Large intestine (tissue), 3 donors: ENCODE results near the gene DAPK3. TPM values are rescaled to one million over a fixed set of nuclear protein-coding genes. Genes with fewer than 3 reads are reported as not detected.
A peak's percentile ranks its signal among the peaks of the same experiment; 100 is the strongest.

ENCODE experiments used
- DNase-seq, 2 donors: peaks; one replicate each; pipeline versions ENCODE4 v3.0.0 to v3.0.0-alpha.2; 2013
- H3K27ac ChIP-seq: one replicate; pipeline ENCODE4 v1.5.1; 2013; ENCODE audit warnings: low read length
- H3K27me3 ChIP-seq: 2 replicates; pipeline ENCODE4 v1.6.1; 2013; ENCODE audit warnings: low read length; ENCODE audit not compliant: control insufficient read depth, insufficient read depth
- H3K36me3 ChIP-seq: 2 replicates; pipeline ENCODE4 v1.6.1; 2013; ENCODE audit warnings: low read length; ENCODE audit not compliant: control insufficient read depth, insufficient read depth
- H3K4me1 ChIP-seq: one replicate; pipeline ENCODE4 v1.6.1; 2013; ENCODE audit warnings: low read length; ENCODE audit not compliant: control insufficient read depth, insufficient read depth
- H3K4me3 ChIP-seq: one replicate; pipeline ENCODE4 v1.5.1; 2013; ENCODE audit warnings: low read length
- H3K9me3 ChIP-seq: one replicate; pipeline ENCODE4 v1.6.1; 2013; ENCODE audit warnings: mild to moderate bottlenecking, low read depth, low read length, moderate library complexity; ENCODE audit not compliant: control insufficient read depth
- WGBS: methylation state at CpG from one replicate; pipeline ENCODE4 v1.1.5; 2013; ENCODE audit warnings: low lambda C conversion rate; ENCODE audit not compliant: insufficient coverage; 5-methylcytosine and 5-hydroxymethylcytosine counted together
- polyA plus RNA-seq: library from polyadenylated mRNA; unstranded; fragments of 120-200 nt; gene quantifications from one replicate; pipeline ENCODE4 v1.2.1, GENCODE V29; 2013

DAPK3 gene
- polyA plus RNA-seq, 1 donor: 52.9 TPM

DNA sequence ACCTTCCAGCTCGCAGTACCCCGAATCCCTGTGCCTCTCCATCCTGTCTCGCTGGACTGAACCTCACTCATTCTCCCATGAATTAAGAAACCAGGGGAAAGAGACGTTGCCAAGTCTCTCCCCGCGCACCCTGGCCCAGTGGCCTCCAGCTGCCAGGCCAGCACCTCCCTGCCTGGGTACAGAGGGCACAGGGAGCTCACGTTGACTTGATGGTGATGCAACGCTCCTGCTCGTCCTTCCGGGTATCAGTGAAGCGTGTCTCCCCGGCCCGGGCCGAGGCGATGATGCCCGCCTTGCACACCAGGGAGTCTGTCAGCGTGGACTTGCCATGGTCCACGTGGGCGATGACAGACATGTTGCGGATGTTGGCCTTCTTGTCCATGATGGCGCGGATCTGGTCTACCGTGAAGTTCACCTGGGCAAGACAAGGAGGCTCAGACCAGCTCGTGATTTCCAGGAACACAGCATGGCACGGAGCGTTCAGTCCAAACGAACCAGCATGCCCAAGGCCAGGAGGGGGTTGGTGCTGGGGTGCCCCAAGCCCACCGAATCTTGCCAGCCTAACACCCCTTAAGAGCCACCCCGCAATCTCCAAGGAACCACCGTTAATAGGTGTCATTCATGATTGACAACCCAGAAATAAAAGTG lies 13.2 kb upstream of the DAPK3 start:
- peak; percentile 65 to 70 for DNase-seq
- H3K4me1 ChIP-seq: peaks cover 35% of the 10 kb centered on the region
- peaks cover 6% of the 10 kb centered on the region for H3K27me3 ChIP-seq
- H3K9me3 ChIP-seq: peaks cover 18% of the 10 kb centered on the region
- H3K27ac ChIP-seq: peak overlapping the region; percentile 86
- H3K4me3 ChIP-seq: peak overlapping the region; percentile 97
- H3K36me3 ChIP-seq: peaks cover 53% of the 10 kb centered on the region
- no CpG with 5 or more reads among the region's 30 CpGs for WGBS

DNA sequence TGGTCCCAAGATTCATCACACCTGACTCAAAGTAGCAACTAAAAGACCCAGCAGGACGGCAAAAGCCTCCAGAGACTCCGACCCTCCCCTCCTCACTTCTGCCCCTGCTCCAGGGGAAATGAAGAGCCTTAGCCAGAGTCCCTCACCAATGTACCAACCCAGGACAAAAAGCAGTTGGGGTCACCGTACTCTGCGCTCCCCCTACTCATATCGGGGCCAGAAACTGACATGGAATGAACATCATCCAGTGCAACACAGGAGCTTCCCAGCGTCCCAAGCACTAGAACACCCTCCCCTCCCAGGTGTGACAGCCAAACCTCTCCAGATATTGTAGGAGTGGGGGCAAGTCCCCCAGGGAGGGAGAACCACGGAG lies 12.6 kb upstream of the DAPK3 start:
- H3K9me3 ChIP-seq: peaks cover 18% of the 10 kb centered on the region

DNA sequence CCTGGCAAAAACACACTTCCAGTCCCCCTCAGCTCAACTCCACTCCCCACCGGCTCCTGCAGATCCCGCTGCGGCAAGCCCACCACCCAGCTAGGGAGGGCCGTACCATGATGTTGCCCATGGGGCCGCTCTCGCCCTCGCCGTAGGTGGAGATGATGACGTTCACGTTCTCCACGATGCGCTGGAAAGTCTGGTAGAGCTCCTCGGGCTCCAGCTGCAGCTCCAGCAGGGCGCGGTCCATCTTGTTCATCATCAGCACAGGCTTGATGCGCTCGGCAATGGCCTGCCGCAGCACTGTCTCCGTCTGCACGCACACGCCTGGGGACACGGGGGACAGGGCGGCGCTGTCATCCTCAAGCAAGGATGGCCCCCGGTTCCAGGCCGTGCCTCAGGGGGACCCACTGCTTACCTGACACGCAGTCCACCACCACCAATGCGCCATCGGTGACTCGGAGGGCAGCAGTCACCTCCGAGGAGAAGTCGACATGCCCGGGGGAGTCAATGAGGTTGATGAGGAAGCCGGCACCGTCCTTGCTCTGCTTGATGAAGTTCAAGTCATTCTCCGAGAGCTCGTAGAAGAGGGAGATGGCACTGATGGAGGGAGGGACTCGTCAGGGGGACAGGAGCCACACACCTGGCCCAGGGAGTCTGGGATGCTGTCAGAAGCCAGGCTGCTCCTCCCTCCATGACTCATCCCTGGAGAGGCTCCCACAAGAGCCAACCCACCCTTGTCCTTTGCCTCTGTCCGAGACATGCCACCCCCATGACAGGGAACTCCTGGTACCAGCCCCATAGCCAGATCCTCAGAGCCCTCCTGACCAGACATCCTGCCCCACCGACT lies 12.0 kb upstream of the DAPK3 start:
- DNase-seq: no peak
- no CpG with 5 or more reads among the region's 40 CpGs for WGBS
- peaks cover 6% of the 10 kb centered on the region for H3K27me3 ChIP-seq
- no peak overlapping the region for H3K4me3 ChIP-seq
- H3K4me1 ChIP-seq: peaks cover 32% of the 10 kb centered on the region
- H3K27ac ChIP-seq: no peak overlapping the region
- H3K36me3 ChIP-seq: peaks cover 62% of the 10 kb centered on the region
- peaks cover 19% of the 10 kb centered on the region for H3K9me3 ChIP-seq

More for the DNA sequence above, 12.6 kb upstream of the DAPK3 start:
- Histone ChIP-seq H3K27ac (no peak overlapping the region), H3K4me3 (peak overlapping the region; percentile 97), H3K4me1 (peaks cover 35% of the 10 kb centered on the region), H3K36me3 (peaks cover 57% of the 10 kb centered on the region), H3K27me3 (peaks cover 6% of the 10 kb centered on the region)
- DNase-seq: no peak
- WGBS: no CpG with 5 or more reads among the region's 7 CpGs

DNA sequence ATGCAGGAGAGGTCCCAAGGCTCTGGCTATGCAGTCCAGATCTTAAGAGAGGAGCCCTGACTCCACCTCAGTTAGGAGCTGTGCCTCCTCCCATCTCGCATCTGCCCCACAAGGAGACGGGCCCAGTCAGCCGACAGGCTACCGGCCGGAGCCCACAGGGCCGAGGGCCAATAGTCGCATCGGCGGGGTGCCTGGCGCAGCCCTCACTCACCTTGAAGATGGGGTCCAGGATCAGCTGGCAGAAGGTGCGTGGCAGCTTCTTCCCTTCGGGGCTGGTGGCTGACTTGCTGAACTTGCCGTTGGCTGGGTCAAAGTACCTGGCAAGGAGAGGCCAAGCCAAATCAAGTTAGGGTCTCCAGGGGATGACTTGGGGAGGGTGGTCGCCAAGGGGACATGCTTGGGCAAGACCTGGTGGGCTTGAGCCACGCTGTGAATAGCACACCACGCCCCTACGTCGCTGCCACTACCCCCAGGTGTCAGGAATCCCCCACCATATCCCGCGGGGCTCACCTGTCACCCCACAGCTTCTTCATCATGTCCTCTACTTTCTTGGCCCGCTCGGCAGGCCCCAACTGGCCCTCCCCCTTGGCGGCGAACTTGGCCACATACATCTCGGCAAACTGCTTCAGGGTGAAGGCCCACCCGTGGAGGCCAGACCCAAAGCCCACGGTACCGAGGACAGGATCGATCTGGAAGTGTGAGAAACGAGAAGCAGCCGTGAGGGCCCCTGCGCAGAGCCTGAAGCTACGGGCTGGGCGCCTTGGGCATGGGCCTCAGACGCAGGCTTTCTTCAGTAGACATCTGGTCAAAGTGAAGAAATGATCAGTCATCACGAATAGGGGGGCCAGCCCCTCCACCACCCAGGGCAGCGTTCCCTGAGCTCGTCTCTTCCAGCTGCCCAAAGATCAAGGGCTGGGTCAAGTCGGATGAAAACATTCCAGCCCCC lies 11.1 kb upstream of the DAPK3 start:
- H3K36me3 ChIP-seq: peaks cover 71% of the 10 kb centered on the region
- H3K9me3 ChIP-seq: peaks cover 28% of the 10 kb centered on the region
- no peak overlapping the region for H3K27ac ChIP-seq
- WGBS: no CpG with 5 or more reads among the region's 39 CpGs
- peaks cover 25% of the 10 kb centered on the region for H3K4me1 ChIP-seq
- H3K4me3 ChIP-seq: no peak overlapping the region
- H3K27me3 ChIP-seq: peaks cover 6% of the 10 kb centered on the region
- DNase-seq: no peak

DNA sequence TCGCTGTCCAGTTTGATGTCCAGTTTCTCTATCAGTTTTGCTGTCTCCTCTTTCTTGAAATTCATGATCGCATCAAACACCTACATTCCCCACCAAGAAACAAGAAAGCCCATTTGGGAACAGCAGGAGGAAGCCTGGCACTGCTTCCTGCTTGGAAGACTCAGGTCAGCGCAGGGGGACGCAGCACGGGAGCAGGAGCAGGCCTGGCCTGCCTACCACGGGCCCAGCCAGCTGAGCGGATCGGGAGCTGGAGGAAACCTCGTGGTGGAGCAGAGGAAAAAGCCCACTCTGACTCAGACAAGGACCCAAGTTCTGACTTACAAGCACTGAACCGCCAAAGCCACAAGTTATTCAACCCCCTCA lies 10.5 kb upstream of the DAPK3 start:
- Histone ChIP-seq H3K9me3 (peaks cover 30% of the 10 kb centered on the region), H3K36me3 (peaks cover 78% of the 10 kb centered on the region), H3K4me1 (peaks cover 19% of the 10 kb centered on the region)

DNA sequence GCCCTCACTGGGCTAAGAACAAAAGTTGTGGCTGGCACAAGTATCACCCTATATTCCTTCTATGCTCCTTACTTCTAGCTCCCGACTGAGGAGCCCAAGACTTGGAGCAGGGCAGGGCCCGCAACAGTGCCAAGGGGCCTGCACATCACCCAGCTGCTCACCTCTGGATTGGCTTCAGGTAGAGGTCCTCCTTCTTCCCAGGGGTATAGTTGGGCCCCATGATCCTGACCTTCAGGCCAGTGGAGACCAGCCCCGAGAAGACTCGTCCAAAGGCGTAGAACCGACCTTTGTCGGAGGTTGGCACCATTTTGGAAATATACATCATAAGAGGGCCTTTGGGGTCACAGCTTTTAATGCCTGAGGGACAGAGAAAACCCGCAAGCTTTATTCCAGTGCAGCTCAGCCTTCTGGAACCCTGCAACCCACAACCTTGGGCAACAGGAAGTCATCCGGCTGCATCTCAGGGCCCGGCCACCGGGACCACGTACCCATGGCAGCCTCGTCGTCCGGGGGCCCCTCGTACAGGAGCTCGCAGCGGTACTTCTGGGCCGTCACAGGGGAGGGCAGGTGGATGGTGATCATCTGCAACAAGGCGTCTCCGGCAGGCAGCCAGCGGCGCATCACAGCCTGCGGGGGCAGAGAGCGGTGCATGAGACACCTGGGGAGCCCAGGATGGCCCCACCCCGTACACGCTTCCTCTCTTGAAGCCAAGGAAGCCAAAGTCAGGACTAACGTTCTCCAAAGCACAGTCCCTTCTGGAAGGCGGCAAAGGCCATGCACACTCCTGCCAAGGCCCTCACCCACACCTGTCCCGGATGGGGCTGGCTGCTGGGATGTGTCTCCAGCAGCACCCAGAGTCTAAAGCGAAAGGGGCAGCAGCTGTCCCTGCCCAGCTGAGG lies 9.7 kb upstream of the DAPK3 start:
- H3K4me3 ChIP-seq: no peak overlapping the region
- H3K27ac ChIP-seq: no peak overlapping the region
- no peaks in the 10 kb centered on the region for H3K27me3 ChIP-seq
- no CpG with 5 or more reads among the region's 31 CpGs for WGBS
- H3K4me1 ChIP-seq: peaks cover 12% of the 10 kb centered on the region
- H3K36me3 ChIP-seq: peaks cover 84% of the 10 kb centered on the region
- no peak for DNase-seq
- peaks cover 32% of the 10 kb centered on the region for H3K9me3 ChIP-seq

More for the DNA sequence above, 10.5 kb upstream of the DAPK3 start:
- no peak for DNase-seq
- H3K27me3 ChIP-seq: peaks cover under 1% of the 10 kb centered on the region
- WGBS: no CpG with 5 or more reads among the region's 10 CpGs
- no peak overlapping the region for H3K27ac ChIP-seq
- no peak overlapping the region for H3K4me3 ChIP-seq

DNA sequence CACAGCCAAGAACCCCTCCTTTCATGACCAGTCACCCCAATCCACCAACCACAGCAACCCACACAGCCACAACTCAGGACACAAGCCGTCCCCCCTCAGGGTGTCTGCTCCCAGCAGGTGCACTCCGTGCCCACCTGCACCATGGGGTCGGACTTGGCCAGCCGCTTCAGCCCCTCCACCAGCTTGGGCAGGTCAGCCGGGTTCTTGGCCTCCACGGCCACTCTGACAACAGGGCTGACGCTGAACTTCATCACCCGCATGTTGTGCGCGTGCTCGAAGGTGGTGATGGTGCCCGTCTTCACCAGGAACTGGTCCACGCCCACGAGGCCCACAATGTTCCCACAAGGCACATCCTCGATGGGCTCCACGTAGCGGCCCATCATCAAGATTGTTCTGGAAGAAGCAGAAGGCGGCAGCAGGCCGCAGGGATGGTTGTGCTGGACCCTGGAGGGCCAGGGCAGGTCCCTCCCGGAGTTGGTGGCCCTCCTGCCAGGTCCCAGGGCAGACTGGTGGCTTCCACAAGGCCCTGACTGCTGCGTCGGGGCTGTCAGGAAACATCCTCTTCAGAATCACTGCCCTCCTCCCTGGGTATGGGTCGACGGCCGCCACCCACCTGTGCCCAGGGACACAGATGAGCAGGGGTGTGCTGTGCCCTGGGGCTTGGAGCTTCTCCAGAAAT lies 8.9 kb upstream of the DAPK3 start:
- no peak for DNase-seq
- H3K36me3 ChIP-seq: peaks cover 90% of the 10 kb centered on the region
- no peak overlapping the region for H3K4me3 ChIP-seq
- H3K4me1 ChIP-seq: peaks cover 11% of the 10 kb centered on the region
- no CpG with 5 or more reads among the region's 25 CpGs for WGBS
- no peaks in the 10 kb centered on the region for H3K27me3 ChIP-seq
- H3K27ac ChIP-seq: no peak overlapping the region
- H3K9me3 ChIP-seq: peaks cover 32% of the 10 kb centered on the region

DNA sequence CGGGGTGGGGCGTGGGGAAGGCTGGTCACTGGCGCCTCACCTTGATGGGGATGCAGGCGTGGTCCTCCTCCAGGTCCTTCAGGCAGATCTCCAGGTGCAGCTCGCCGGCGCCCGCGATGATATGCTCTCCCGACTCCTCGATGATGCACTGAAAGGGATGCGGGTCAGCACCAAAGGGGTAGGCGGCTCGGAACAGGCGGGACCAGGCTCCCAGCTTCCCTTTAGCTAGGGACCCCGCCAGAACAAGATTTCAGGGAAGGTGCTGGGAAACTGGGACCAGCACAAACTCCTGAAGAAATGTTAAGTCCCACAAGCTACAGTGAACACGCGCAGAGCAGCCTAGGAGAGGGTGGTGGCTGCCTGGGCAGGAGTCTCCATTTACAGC lies 8.4 kb upstream of the DAPK3 start:
- H3K4me3 ChIP-seq: no peak overlapping the region
- no CpG with 5 or more reads among the region's 18 CpGs for WGBS
- no peak overlapping the region for H3K27ac ChIP-seq
- no peak for DNase-seq
- peaks cover 90% of the 10 kb centered on the region for H3K36me3 ChIP-seq
- H3K9me3 ChIP-seq: peaks cover 32% of the 10 kb centered on the region
- H3K27me3 ChIP-seq: no peaks in the 10 kb centered on the region
- peaks cover 11% of the 10 kb centered on the region for H3K4me1 ChIP-seq

DNA sequence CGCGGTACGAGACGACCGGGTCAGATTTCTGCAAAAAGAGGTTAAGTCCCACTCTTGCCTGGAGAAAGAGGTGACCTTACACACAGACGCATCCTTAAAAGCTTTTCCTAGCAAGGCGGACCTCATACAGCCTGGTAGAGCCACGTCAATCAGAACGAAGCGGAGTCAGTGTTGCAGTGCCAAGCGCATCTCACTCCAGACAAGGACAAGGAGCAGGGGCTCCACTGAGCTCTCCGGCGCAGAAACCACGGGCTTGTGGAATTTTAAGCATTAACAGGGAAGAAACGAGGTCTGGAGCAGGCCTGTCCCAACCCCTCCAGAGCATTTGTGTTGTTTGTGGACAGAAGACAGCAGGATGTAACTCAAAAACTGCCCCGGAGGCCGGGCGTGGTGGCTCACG lies 7.2 kb upstream of the DAPK3 start:
- no CpG with 5 or more reads among the region's 19 CpGs for WGBS
- Histone ChIP-seq H3K27me3 (no peaks in the 10 kb centered on the region), H3K27ac (no peak overlapping the region), H3K4me1 (peaks cover 2% of the 10 kb centered on the region), H3K36me3 (peaks cover 79% of the 10 kb centered on the region), H3K4me3 (no peak overlapping the region), H3K9me3 (peaks cover 32% of the 10 kb centered on the region)
- no peak for DNase-seq
